Tibial artery (tissue), 4 donors: ENCODE data around the gene MRPL52.
"Not testable (repeated sequence)": the region's sequence is repeated elsewhere in the genome, so short reads cannot be mapped to it uniquely, and the experiment has no call there.

Source experiments
- DNase-seq, 2 donors: peaks; one replicate each; pipeline ENCODE4 v3.0.0-alpha.2; 2019
- H3K27ac ChIP-seq, 2 donors: fragments of 200-600 bp; sonication (generic) in 1 of 2; 1 replicate in 1 of 2; 2 replicates in 1 of 2; pipeline ENCODE4 v1.5.1; 2018 to 2019; ENCODE audit warnings: mild to moderate bottlenecking in 1 of 2
- H3K27me3 ChIP-seq, 2 donors: fragments of 200-600 bp; sonication (generic) in 1 of 2; one replicate each; pipeline versions ENCODE4 v1.5.1 to v1.6.0; 2016 to 2019
- H3K36me3 ChIP-seq, 3 donors: fragments of 200-600 bp; sonication (generic) in 2 of 3; one replicate each; pipeline ENCODE4 v1.5.1; 2016 to 2019; ENCODE audit warnings: mild to moderate bottlenecking in 2 of 3
- H3K4me1 ChIP-seq, 4 donors: fragments of 200-600 bp; sonication (generic) in 2 of 4; 1 replicate in 3 of 4; 2 replicates in 1 of 4; pipeline ENCODE4 v1.5.1; 2016 to 2019
- H3K4me3 ChIP-seq, 2 donors: fragments of 200-600 bp; sonication (generic) in 1 of 2; 1 replicate in 1 of 2; 2 replicates in 1 of 2; pipeline ENCODE4 v1.5.1; 2018 to 2019; ENCODE audit warnings: mild to moderate bottlenecking in 2 of 2
- H3K9me3 ChIP-seq, 3 donors: fragments of 200-600 bp; sonication (generic) in 1 of 3; one replicate each; pipeline ENCODE4 v1.5.1; 2016 to 2019
- intact Hi-C: fragments of 100-400 bp; cut with DNase I; formaldehyde crosslinking; loops from one replicate; pipeline ENCODE4 v1.15.0; 2023; ENCODE audit warnings: low total_unique reads
- TF ChIP-seq, protein P1 (sequence below), 2 experiments: fragments of 200-600 bp in 1 of 2; fragments of 450-650 bp in 1 of 2; IDR thresholded peaks; one replicate each; pipeline ENCODE4 v1.5.1; 2017 to 2019; ENCODE audit warnings: antibody characterized with exemption in 2 of 2, mild to moderate bottlenecking in 1 of 2, moderate library complexity in 1 of 2

The MRPL52 gene

DNA sequence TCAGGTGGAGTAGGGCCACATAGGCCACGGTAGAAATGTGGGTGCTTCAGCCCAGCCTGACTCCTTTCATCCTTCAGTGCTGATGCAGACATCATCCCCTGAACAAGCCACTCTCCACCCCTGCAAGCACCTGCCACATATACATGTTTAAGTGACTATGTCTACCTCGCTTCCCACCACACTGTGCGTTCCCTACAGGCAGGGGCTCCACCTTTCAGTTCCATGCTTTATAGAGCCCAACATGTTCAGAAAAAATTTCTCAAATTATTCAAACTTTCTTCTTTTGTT is 26.1 kb upstream of the MRPL52 start:
- no peak for DNase-seq
- H3K27me3 ChIP-seq, result no peaks in the 10 kb centered on the region
- H3K4me3 ChIP-seq, result no peak overlapping the region
- no peaks in the 10 kb centered on the region for H3K36me3 ChIP-seq
- no peak overlapping the region for H3K27ac ChIP-seq
- TF ChIP-seq, protein P1, sequence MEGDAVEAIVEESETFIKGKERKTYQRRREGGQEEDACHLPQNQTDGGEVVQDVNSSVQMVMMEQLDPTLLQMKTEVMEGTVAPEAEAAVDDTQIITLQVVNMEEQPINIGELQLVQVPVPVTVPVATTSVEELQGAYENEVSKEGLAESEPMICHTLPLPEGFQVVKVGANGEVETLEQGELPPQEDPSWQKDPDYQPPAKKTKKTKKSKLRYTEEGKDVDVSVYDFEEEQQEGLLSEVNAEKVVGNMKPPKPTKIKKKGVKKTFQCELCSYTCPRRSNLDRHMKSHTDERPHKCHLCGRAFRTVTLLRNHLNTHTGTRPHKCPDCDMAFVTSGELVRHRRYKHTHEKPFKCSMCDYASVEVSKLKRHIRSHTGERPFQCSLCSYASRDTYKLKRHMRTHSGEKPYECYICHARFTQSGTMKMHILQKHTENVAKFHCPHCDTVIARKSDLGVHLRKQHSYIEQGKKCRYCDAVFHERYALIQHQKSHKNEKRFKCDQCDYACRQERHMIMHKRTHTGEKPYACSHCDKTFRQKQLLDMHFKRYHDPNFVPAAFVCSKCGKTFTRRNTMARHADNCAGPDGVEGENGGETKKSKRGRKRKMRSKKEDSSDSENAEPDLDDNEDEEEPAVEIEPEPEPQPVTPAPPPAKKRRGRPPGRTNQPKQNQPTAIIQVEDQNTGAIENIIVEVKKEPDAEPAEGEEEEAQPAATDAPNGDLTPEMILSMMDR (IDR thresholded peaks at IDR 0.05), result no peak
- intact Hi-C loops, result no loop called here
- no peaks in the 10 kb centered on the region for H3K4me1 ChIP-seq
- H3K9me3 ChIP-seq, result no peaks in the 10 kb centered on the region

DNA sequence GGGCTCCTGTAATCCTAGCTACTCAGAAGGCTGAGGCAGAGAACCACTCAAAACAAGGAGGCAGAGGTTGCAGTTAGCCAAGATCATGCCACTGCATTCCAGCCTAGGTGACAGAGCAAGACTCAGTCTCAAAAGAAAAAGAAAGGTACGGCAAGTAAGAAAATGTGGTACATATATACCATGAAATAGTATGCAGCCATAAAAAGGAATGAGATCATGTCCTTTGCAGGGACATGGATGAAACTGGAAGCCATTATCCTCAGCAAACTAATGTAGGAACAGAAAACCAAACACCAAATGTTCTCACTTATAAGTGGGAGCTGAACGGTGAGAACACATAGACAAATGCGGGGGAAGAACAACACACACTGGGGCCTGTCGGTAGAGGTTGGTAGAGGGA is 24.5 kb upstream of the MRPL52 start:
- H3K36me3 ChIP-seq, H3K27ac ChIP-seq, DNase-seq, H3K4me1 ChIP-seq, intact Hi-C loops, H3K9me3 ChIP-seq, H3K27me3 ChIP-seq, H3K4me3 ChIP-seq: not testable (repeated sequence)

DNA sequence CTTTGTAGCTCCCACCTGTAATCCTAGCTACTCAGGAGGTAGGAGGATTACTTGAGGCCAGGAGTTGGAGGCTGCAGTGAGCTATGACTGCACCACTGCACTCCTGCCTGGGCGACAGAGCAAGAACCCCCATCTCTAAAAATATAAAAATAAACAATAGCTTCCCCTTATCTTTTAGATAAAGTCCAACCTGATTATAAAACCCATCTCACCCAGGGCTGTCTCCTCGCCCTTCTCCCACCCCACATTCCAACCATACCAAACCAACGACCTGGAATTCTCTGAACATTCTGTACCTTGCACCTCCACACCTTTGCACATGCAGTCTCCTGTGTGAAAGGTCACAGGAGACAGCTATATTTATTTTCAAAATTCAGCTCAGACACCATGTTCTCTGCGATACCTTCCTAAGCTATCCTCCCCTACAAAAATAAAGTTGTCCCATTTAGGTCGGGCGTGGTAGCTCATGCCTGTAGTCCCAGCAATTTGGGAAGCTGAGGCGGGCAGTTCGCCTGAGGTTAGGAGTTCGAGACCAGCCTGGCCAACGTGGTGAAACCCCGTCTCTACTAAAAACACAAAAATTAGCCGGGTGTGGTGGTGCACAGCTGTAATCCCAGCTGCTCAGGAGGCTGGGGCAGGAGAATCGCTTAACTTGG is 22.1 kb upstream of the MRPL52 start:
- Histone ChIP-seq H3K27ac (no peak overlapping the region), H3K4me1 (no peaks in the 10 kb centered on the region), H3K36me3 (no peaks in the 10 kb centered on the region), H3K27me3 (no peaks in the 10 kb centered on the region), H3K9me3 (no peaks in the 10 kb centered on the region), H3K4me3 (no peak overlapping the region)
- TF ChIP-seq, protein P1 (IDR thresholded peaks at IDR 0.05), result no peak
- intact Hi-C loops, result no loop called here
- DNase-seq, result no peak

DNA sequence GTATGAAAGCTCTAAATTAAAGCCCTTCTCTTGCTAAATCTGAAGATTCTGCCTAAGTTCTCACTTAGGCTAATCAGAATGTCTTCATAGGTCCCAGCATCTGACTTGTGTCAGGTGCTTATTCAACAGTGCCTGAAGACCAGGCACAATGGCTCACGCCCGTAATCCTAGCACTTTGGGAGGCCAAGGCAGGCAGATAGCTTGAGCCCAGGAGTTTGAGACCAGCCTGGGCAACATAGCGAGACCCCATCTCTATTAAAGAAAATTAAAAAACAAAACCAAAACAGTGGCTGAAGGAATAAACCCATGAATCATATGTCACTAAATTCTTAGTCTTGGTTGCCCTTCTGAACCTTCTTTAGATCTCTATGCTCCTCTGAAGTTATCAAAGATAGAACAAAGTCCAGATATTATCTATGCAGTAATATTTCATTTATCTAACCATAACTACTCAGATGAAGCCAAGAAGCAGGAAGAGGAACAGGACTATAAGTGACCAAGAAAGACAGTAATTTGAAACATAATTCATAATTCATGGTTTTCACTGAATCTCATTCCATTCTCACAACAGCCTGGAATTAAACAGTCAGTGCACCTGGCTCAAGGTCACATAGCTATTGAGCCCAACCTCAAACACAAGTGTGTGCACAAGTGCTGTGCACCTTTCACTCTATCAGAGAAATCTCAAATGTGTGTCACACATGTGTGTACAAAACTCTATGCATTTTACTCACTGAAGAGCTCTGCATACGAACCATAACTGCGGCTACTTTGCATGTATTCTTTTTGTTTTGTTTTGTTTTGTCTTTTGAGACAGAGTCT is 21.1 kb upstream of the MRPL52 start:
- Histone ChIP-seq H3K9me3 (no peaks in the 10 kb centered on the region), H3K4me1 (no peaks in the 10 kb centered on the region)

DNA sequence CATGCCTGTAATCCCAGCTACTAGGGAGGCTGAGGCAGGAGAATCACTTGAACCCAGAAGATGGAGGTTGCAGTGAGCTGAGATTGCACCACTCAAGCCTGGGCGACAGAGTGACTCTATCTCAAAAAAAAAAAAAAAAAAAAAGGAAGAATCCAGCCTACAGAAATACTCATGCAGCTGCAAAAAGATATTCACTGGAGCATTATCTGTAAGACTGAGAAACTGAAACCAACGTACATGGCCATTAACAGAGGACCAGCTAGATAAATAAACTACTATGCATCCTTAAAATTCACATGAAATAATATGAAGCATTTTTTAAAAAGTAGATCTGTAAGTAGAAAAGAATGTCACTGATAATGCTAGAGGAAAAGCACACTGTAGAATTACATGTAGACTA is 18.0 kb upstream of the MRPL52 start:
- intact Hi-C loops, result no loop called here
- no peaks in the 10 kb centered on the region for H3K36me3 ChIP-seq
- DNase-seq, result no peak
- H3K4me3 ChIP-seq, result no peak overlapping the region
- H3K27me3 ChIP-seq, result no peaks in the 10 kb centered on the region
- no peaks in the 10 kb centered on the region for H3K9me3 ChIP-seq
- no peak overlapping the region for H3K27ac ChIP-seq
- H3K4me1 ChIP-seq, result no peaks in the 10 kb centered on the region
- TF ChIP-seq, protein P1 (IDR thresholded peaks at IDR 0.05), result no peak

More for the DNA sequence above, 21.1 kb upstream of the MRPL52 start:
- Histone ChIP-seq H3K27ac (no peak overlapping the region), H3K36me3 (no peaks in the 10 kb centered on the region), H3K4me3 (no peak overlapping the region), H3K27me3 (no peaks in the 10 kb centered on the region)
- intact Hi-C loops, result no loop called here
- TF ChIP-seq, protein P1 (IDR thresholded peaks at IDR 0.05), result no peak
- no peak for DNase-seq

DNA sequence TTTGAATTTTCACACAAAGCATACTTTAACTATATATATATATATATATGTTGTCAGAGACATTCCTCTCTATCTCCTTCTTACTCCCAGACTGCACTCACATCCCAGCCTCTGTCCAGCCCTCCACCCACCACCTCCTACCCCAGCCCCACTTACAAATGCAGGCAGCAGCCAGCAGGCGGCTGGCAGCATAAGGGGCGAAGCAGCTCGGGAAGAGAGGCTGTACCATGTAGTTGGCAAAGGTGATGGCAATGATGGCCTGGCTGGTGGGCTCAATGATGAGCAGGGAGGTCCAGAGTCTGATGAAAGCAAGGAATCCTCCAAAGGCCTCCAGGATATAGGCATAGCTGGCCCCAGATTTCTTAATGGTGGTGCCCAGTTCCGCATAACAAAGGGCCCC is 16.9 kb upstream of the MRPL52 start:
- no peak overlapping the region for H3K27ac ChIP-seq

More for the DNA sequence above, 16.9 kb upstream of the MRPL52 start:
- intact Hi-C loops, result no loop called here
- DNase-seq, result no peak
- Histone ChIP-seq H3K9me3 (no peaks in the 10 kb centered on the region), H3K36me3 (no peaks in the 10 kb centered on the region), H3K4me1 (peaks cover 0 to 10% (median 2%) of the 10 kb centered on the region in 4 donors), H3K4me3 (no peak overlapping the region), H3K27me3 (no peaks in the 10 kb centered on the region)
- TF ChIP-seq, protein P1 (IDR thresholded peaks at IDR 0.05), result no peak
